Measurements from ENCODE around the gene TWIST2. TPM values are rescaled to one million over a fixed set of nuclear protein-coding genes. Genes with fewer than 3 reads are reported as not detected.

TWIST2 gene
- total RNA-seq, 1 donor from 2014 or later: 0.46 TPM

DNA sequence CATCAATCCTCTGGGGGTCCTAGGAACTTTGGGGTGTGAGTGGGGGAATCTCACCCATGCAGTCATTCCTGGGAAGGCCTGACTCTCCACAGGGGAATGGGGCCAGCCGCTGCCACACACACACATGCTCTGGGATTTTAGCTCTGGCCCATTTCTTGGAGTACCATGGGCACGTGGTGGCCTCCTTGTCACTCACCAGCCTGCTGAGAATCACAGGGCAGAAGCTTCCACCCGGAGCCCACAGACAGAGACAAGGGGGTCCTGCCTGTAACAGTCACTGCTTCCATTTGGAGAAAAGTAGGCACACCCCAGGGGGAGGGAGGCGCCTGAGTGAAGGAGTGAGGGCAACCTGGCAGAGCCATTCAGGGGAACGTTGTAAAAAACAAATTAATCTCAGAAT is 48.8 kb downstream of the TWIST2 start:
- no peak overlapping the region for H3K4me3 ChIP-seq (ENCODE audit: low read depth, low read length)
- TF ChIP-seq, protein P1, sequence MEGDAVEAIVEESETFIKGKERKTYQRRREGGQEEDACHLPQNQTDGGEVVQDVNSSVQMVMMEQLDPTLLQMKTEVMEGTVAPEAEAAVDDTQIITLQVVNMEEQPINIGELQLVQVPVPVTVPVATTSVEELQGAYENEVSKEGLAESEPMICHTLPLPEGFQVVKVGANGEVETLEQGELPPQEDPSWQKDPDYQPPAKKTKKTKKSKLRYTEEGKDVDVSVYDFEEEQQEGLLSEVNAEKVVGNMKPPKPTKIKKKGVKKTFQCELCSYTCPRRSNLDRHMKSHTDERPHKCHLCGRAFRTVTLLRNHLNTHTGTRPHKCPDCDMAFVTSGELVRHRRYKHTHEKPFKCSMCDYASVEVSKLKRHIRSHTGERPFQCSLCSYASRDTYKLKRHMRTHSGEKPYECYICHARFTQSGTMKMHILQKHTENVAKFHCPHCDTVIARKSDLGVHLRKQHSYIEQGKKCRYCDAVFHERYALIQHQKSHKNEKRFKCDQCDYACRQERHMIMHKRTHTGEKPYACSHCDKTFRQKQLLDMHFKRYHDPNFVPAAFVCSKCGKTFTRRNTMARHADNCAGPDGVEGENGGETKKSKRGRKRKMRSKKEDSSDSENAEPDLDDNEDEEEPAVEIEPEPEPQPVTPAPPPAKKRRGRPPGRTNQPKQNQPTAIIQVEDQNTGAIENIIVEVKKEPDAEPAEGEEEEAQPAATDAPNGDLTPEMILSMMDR (conservative IDR thresholded peaks at IDR 0.05; ENCODE audit: low read depth, low read length): no peak
- no peak for DNase-seq (ENCODE audit: low read depth)

DNA sequence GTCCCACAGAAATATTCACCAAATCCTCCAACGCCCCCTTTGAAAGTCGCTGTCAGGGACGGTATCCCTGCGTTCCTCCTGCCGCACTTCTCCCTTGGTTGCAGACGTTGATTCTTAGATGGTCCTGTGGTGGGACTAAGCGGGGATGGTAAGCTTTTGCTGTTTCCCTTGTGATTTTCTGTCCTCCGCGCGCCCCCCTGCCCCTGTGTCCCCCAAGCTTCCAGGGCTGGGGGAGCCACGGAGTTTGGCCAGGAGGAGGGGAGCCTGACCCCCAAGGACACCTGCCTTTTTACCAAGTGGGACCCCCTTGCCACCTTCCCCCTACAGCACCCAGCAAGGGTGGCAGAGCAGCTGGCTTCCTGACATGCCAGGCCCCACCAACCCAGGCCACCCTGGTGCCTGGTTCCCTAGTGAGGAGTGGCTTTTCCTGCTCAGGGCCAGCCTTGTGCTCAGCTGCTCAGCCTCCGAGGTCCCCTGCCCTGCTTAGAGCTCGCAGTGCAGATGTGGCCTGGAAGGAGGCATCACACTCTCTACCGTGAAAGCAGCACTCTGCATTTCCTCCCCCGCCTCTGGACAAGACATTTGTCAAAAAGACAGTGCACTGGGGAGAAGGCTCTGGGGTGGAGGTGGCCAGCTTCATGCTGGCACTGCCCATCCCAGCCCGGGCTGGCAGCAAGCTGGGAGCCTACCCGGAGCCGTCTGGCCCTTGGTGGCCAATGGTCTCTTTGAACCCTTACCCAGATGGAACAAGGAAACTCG is 49.4 kb downstream of the TWIST2 start:
- no peak for DNase-seq (ENCODE audit: low read depth)
- no peak overlapping the region for H3K4me3 ChIP-seq (ENCODE audit: low read depth, low read length)
- TF ChIP-seq, protein P1 (conservative IDR thresholded peaks at IDR 0.05; ENCODE audit: low read depth, low read length): no peak

DNA sequence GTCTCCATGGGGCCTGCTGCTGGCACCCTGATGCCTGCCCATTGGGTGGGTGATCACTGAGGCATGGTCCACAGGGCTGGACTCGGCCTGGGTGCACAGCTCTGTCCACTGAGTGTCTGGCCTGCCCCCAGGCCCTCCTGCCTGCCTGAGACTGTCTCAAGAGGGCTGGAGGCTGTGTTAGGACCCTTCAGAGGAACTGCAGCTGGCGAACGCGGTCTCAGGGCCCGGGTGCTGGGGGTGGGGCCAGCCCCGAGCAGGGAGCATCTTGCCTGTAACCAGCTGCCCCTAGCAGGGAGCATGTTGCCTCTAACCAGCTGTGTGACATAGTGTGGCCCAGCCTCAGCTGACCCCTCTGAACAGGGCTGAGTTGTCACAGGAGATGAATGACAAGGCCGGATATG is 50.0 kb downstream of the TWIST2 start:
- no peak overlapping the region for H3K4me3 ChIP-seq (ENCODE audit: low read depth, low read length)
- DNase-seq (ENCODE audit: low read depth): no peak

DNA sequence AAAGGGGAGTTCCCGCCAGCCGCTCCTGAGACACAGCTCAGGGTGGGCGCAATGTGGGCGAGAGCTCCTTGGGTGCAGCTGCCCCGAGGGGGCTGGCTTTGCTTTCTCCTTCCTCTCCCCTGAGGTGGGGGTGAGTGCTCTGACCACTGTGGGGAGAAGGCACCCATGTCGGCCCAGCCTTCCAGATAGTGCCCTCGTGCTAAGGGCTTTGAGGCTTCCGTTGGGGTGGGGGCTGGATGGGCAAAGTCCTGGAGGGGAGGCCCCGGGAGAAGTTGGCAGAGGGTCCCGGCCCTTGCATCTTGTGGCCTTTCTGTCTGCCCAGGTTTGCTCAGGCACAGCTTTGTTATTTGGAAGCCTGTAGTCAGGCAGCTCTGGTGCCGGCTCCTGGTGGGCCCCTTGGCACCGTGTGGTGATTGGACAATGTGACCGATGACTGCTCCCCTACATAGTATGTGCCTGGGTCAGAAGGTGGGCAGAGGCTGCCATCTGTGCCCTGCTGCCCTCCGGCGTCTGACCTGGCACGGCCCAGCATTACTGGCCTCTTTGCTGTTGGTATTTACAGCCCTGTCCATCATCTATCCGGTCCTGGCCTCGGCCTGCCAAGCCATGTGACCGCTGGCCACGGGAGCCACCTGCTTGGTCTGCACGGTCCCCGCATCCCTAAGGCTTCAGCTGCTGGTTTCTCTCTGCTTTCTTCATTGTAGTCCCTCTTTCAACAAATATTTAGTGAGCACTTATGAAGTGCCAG is 50.8 kb downstream of the TWIST2 start:
- DNase-seq (ENCODE audit: low read depth): no peak
- H3K4me3 ChIP-seq (ENCODE audit: low read depth, low read length): no peak overlapping the region
- TF ChIP-seq, protein P1 (conservative IDR thresholded peaks at IDR 0.05; ENCODE audit: low read depth, low read length): no peak

More for the DNA sequence above, 50.0 kb downstream of the TWIST2 start:
- TF ChIP-seq, protein P1 (conservative IDR thresholded peaks at IDR 0.05; ENCODE audit: low read depth, low read length): no peak

DNA sequence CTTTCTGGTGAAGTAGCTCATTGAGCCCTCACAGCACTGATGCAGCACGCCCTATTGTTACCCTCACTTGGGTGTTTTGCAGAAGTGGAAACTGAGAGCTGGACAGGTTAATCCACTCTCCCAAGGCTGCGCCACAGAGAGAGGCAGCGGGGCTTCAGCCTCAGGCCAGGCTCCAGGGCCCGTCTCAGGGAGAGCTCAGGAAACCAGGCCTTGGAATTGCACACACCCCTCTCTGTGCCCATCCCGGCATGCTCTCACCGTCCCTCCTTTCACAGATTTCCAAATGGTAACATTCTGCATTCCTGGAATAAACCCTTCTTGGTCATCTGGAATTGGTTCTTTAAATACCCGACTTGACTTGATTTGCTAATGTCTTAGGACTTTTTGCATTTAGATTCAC is 51.5 kb downstream of the TWIST2 start:
- DNase-seq (ENCODE audit: low read depth): no peak
- TF ChIP-seq, protein P1 (conservative IDR thresholded peaks at IDR 0.05; ENCODE audit: low read depth, low read length): no peak
- no peak overlapping the region for H3K4me3 ChIP-seq (ENCODE audit: low read depth, low read length)

DNA sequence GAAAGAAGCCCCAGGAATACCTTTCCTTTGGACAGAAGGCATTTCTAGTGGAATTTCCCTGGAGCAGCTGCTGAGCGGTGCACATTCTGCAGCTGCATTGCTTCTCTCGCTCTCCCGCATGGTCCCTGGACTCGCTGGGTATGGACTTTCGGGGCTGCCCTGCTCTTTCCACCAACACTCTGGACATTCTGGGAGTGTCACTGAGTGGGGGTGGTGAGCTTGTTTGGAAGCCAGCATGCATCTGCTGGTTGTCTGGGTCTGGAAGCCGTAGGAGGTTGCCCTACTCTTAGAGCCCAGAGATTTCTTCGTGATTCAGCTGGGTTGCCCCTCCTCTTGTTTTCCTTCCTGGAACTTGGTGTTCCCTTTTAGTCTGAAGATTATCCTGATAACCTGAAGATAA is 52.6 kb downstream of the TWIST2 start:
- TF ChIP-seq, protein P1 (conservative IDR thresholded peaks at IDR 0.05; ENCODE audit: low read depth, low read length): no peak
- DNase-seq (ENCODE audit: low read depth): no peak
- H3K4me3 ChIP-seq (ENCODE audit: low read depth, low read length): no peak overlapping the region

Data from epithelial cell of proximal tubule (primary cell).